RWPE2 (cell line): ENCODE measurements around the gene ZNF391.

Experiments used
- ATAC-seq: fragments of 200-7000 bp; cut with Tn5 transposase; 3 replicates; pipeline ENCODE4 v1.9.1; 2021; ENCODE audit warnings: low read depth
- DNase-seq: peaks from one replicate; pipeline ENCODE4 v3.0.0-alpha.2; 2020; ENCODE audit warnings: low spot score
- H3K27ac ChIP-seq: fragments of 450-650 bp; 2 replicates; pipeline ENCODE4 v1.5.1; 2017; ENCODE audit warnings: mild to moderate bottlenecking; ENCODE audit not compliant: poor library complexity, severe bottlenecking
- H3K27me3 ChIP-seq: fragments of 250-450 bp; sonication (Bioruptor Pico); 2 replicates; pipeline ENCODE4 v1.5.1; 2021; ENCODE audit warnings: mild to moderate bottlenecking, moderate library complexity; ENCODE audit not compliant: insufficient read depth, poor library complexity, severe bottlenecking
- H3K36me3 ChIP-seq: fragments of 250-450 bp; sonication (Bioruptor Pico); 2 replicates; pipeline ENCODE4 v1.5.1; 2020; ENCODE audit warnings: low read depth, mild to moderate bottlenecking, moderate library complexity
- H3K4me1 ChIP-seq: fragments of 250-450 bp; sonication (Bioruptor Pico); 2 replicates; pipeline ENCODE4 v1.5.1; 2021; ENCODE audit warnings: mild to moderate bottlenecking, moderate library complexity; ENCODE audit not compliant: insufficient read depth, poor library complexity, severe bottlenecking
- H3K4me3 ChIP-seq: fragments of 250-450 bp; sonication (Bioruptor Pico); 2 replicates; pipeline ENCODE4 v1.5.1; 2021; ENCODE audit warnings: mild to moderate bottlenecking, moderate library complexity; ENCODE audit not compliant: severe bottlenecking
- H3K9me3 ChIP-seq: fragments of 250-450 bp; sonication (Bioruptor Pico); 2 replicates; pipeline ENCODE4 v1.5.1; 2021; ENCODE audit warnings: mild to moderate bottlenecking, moderate library complexity; ENCODE audit not compliant: severe bottlenecking
- CTCF ChIP-seq: fragments of 450-650 bp; IDR thresholded peaks from one replicate; pipeline ENCODE4 v1.5.1; 2017; ENCODE audit warnings: mild to moderate bottlenecking, moderate library complexity; ENCODE audit not compliant: poor library complexity, severe bottlenecking

Gene ZNF391

DNA sequence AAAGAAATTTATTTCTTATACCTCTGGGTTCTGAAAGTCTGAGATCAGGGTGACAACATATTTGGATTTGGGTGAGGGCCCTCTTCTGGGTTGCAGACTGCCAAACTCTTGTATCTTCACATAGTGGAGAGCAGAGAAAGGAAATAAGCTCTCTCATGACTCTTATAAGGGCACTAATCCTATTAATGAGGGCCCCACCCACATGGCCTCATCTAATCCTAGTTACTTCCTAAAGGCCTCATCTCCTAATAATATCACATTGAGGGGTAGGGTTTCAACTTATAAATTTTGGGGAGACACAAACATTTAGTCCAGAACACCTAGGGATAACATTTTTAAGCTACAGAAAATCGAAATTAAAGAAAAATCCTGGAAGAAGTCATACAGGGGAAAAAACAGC, 5.1 kb upstream of the ZNF391 start:
- Histone ChIP-seq H3K4me1 (no peaks in the 10 kb centered on the region), H3K27ac (no peak overlapping the region), H3K9me3 (peaks cover 1% of the 10 kb centered on the region), H3K4me3 (no peak overlapping the region), H3K27me3 (no peaks in the 10 kb centered on the region), H3K36me3 (no peaks in the 10 kb centered on the region)
- no peak for DNase-seq
- no peak for ATAC-seq
- TF ChIP-seq CTCF: no peak

- TF ChIP-seq CTCF: no peak
- Histone ChIP-seq H3K9me3 (peaks cover 3% of the 10 kb centered on the region), H3K36me3 (peaks cover 13% of the 10 kb centered on the region), H3K4me3 (no peak overlapping the region), H3K4me1 (no peaks in the 10 kb centered on the region), H3K27me3 (no peaks in the 10 kb centered on the region), H3K27ac (no peak overlapping the region)
- ATAC-seq: no peak
- no peak for DNase-seq
Measured at GRCh38 chr6:27392623-27393022, 4.1 kb downstream of the ZNF391 start.

DNA sequence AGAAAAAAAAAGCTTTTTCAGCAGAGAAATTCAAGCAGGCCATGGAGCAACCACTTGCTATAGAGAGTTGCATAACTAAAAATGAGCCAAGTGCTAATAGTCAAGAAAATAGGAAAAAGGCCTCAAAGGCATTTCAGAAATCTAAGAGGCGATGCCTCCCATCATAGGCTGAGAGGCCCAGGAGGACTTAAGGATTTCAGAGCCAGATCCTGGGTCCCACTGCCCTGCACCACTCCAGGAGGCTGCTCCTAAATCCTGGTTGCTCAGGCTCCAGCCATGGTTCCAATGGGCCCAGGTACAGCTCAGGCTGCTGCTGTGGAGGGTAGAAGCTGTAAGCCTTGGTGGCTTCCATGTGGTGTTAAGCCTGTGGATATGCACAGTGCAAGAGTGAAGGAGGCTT, 5.5 kb downstream of the ZNF391 start:
- Histone ChIP-seq H3K36me3 (peaks cover 21% of the 10 kb centered on the region), H3K27me3 (no peaks in the 10 kb centered on the region), H3K9me3 (peaks cover 3% of the 10 kb centered on the region), H3K4me3 (no peak overlapping the region), H3K27ac (no peak overlapping the region), H3K4me1 (no peaks in the 10 kb centered on the region)
- TF ChIP-seq CTCF: no peak
- ATAC-seq (no peak), DNase-seq (no peak)

DNA sequence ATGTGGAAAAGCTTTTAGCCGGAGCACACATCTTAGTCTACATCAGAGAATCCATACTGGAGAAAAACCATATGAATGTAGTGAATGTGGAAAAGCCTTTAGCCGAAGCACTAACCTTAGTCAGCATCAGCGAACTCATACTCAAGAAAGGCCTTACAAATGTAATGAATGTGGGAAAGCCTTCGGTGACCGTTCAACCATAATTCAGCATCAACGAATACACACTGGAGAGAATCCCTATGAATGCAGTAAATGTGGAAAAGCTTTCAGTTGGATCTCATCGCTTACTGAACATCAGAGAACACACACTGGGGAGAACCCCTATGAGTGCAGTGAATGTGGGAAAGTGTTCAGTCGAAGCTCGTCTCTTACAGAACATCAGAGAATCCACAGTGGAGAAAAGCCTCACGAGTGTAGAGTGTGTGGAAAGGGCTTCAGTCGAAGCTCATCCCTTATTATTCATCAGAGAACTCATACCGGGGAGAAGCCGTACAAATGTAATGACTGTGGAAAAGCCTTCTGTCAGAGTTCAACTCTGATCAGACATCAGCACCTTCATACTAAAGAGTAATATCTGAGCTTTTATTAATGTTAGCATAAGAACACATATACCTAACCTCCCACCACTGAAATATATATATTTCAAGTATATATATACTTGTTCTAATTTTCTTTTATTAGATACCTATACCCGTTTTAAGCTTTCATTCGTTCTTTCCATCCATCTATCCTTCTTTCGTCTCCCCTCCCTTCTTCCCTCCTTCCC, 12.5 kb downstream of the ZNF391 start:
- TF ChIP-seq CTCF: no peak
- Histone ChIP-seq H3K4me3 (no peak overlapping the region), H3K4me1 (no peaks in the 10 kb centered on the region), H3K36me3 (peaks cover 36% of the 10 kb centered on the region), H3K9me3 (peaks cover 19% of the 10 kb centered on the region), H3K27me3 (no peaks in the 10 kb centered on the region), H3K27ac (no peak overlapping the region)
- DNase-seq (no peak), ATAC-seq (no peak)

GRCh38 chr6:27406085-27406484, 17.5 kb downstream of the ZNF391 start:
- no peak for ATAC-seq
- Histone ChIP-seq H3K4me3 (no peak overlapping the region), H3K27ac (no peak overlapping the region), H3K36me3 (peaks cover 5% of the 10 kb centered on the region), H3K27me3 (no peaks in the 10 kb centered on the region), H3K9me3 (peaks cover 9% of the 10 kb centered on the region), H3K4me1 (no peaks in the 10 kb centered on the region)
- TF ChIP-seq CTCF: no peak
- no peak for DNase-seq
